PC-9 (cell line): ENCODE data around the gene TBC1D24. TPM values are rescaled to one million over a fixed set of nuclear protein-coding genes. Genes with fewer than 3 reads are reported as not detected.

Experiments used
- BruUV-seq: library from RNA; stranded (reverse); fragments of 400-500 nt; replicated peaks from 2 replicates; lab custom pipeline; 2021; lab: Mats Ljungman, UMichigan
- CTCF ChIA-PET: fragments of 300-600 bp; sonication (Branson Sonifier 250); formaldehyde crosslinking; loops from one replicate; lab custom pipeline; 2022; ENCODE audit warnings: antibody characterized with exemption; lab: Charles Lee
- POLR2A ChIA-PET: fragments of 300-600 bp; sonication (Branson Sonifier 250); formaldehyde crosslinking; loops from one replicate; lab custom pipeline; 2022; ENCODE audit warnings: antibody characterized with exemption; ENCODE audit not compliant: unreplicated experiment; lab: Charles Lee
- DNase-seq, 2 experiments: peaks; one replicate each; pipeline versions ENCODE4 v3.0.0 to v3.0.0-alpha.2; 2015 to 2022; ENCODE audit warnings: mixed read lengths in 1 of 2
- H2AFZ ChIP-seq: fragments of 200-600 bp; sonication (generic); 2 replicates; pipeline ENCODE4 v1.8.1; 2017; ENCODE audit warnings: antibody characterized with exemption
- H3F3A ChIP-seq: fragments of 200-600 bp; sonication (generic); 2 replicates; pipeline ENCODE4 v1.8.1; 2017; ENCODE audit warnings: antibody characterized with exemption, mild to moderate bottlenecking, low read depth; ENCODE audit not compliant: insufficient read depth
- H3K27ac ChIP-seq: fragments of 200-600 bp; sonication (generic); 2 replicates; pipeline ENCODE4 v1.6.1; 2016; ENCODE audit warnings: mixed run types
- H3K27me3 ChIP-seq: fragments of 200-600 bp; sonication (generic); 2 replicates; pipeline ENCODE4 v1.6.1; 2016; ENCODE audit warnings: low read depth, mixed run types; ENCODE audit not compliant: insufficient read depth
- H3K36me3 ChIP-seq: fragments of 200-600 bp; sonication (generic); 2 replicates; pipeline ENCODE4 v1.6.1; 2016; ENCODE audit warnings: low read depth, mixed run types
- H3K4me1 ChIP-seq: fragments of 200-600 bp; sonication (generic); replicated peaks from 2 replicates; pipeline ENCODE4 v1.6.1; 2016; ENCODE audit warnings: mixed run types; ENCODE audit not compliant: insufficient read depth
- H3K4me2 ChIP-seq: fragments of 200-600 bp; sonication (generic); 2 replicates; pipeline ENCODE4 v1.6.1; 2017; ENCODE audit warnings: mixed run types
- H3K4me3 ChIP-seq: fragments of 200-600 bp; sonication (generic); 2 replicates; pipeline ENCODE4 v1.6.1; 2016; ENCODE audit warnings: mixed run types
- H3K79me2 ChIP-seq: fragments of 200-600 bp; sonication (generic); 2 replicates; pipeline ENCODE4 v1.6.1; 2017; ENCODE audit warnings: low read depth, mixed run types
- H3K9me2 ChIP-seq: fragments of 200-600 bp; sonication (generic); 2 replicates; pipeline ENCODE4 v1.8.1; 2017; ENCODE audit warnings: mild to moderate bottlenecking; ENCODE audit not compliant: insufficient read depth
- H3K9me3 ChIP-seq: fragments of 200-600 bp; sonication (generic); 2 replicates; pipeline ENCODE4 v1.8.1; 2016; ENCODE audit warnings: low read depth; ENCODE audit not compliant: insufficient read depth
- H4K20me1 ChIP-seq: fragments of 200-600 bp; sonication (generic); 2 replicates; pipeline ENCODE4 v1.8.1; 2017; ENCODE audit not compliant: insufficient read depth
- EZH2 ChIP-seq: fragments of 200-600 bp; sonication (generic); IDR thresholded peaks from 2 replicates; pipeline ENCODE4 v1.8.0; 2017; ENCODE audit warnings: antibody characterized with exemption, low read depth
- intact Hi-C: fragments of 100-400 bp; cut with micrococcal nuclease; formaldehyde crosslinking; loops from one replicate; pipeline ENCODE4 v1.10.0; 2022; ENCODE audit not compliant: unreplicated experiment
- total RNA-seq: library from RNA; stranded (reverse); gene quantifications from 2 replicates; pipeline ENCODE4 v1.2.3, GENCODE V29; 2021
- TF ChIP-seq, protein P1 (sequence below): fragments of 200-600 bp; sonication (generic); conservative IDR thresholded peaks from 2 replicates; pipeline ENCODE4 v1.6.1; 2017; ENCODE audit warnings: mixed run types, antibody characterized with exemption, mild to moderate bottlenecking, moderate library complexity

The TBC1D24 gene
- total RNA-seq, 1 experiment from 2014 or later = 30.0 TPM

DNA sequence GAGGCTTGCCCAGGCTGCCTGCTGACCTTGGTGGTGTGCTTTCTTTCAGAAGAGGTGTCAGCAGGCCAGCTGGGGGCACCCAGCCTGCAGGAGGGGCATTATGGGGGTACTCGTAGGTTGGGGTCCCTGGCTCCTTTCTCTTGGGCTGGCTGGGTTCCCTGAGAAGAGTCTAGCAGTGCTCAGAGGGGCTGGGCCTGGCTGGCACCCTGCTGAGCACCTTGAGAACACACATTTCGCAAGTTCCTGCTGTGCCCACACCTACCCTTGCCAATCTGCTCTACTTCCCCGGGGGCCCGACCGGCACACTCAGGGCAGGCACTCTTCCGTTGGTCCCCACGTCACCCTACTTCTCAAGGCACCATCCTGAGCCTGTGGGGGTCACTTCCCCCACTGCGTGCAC, 51.2 kb downstream of the TBC1D24 start:
- Histone ChIP-seq H3K4me1 (peaks cover 12% of the 10 kb centered on the region; the same call in 1 of the 2 replicates), H3K4me2 (no peak overlapping the region), H3K36me3 (no peaks in the 10 kb centered on the region), H3F3A (peaks cover 17% of the 10 kb centered on the region; the same call in 1 of the 2 replicates), H3K9me2 (no peaks in the 10 kb centered on the region), H3K27me3 (no peaks in the 10 kb centered on the region), H3K79me2 (peaks cover 15% of the 10 kb centered on the region), H4K20me1 (no peaks in the 10 kb centered on the region), H3K27ac (no peak overlapping the region), H3K4me3 (no peak overlapping the region), H3K9me3 (no peaks in the 10 kb centered on the region), H2AFZ (no peak overlapping the region)
- ChIA-PET POLR2A (no interaction called here), CTCF (no interaction called here)
- no TSS peak for BruUV-seq
- intact Hi-C loops = no loop called here
- no peak for TF ChIP-seq EZH2
- TF ChIP-seq, protein P1, sequence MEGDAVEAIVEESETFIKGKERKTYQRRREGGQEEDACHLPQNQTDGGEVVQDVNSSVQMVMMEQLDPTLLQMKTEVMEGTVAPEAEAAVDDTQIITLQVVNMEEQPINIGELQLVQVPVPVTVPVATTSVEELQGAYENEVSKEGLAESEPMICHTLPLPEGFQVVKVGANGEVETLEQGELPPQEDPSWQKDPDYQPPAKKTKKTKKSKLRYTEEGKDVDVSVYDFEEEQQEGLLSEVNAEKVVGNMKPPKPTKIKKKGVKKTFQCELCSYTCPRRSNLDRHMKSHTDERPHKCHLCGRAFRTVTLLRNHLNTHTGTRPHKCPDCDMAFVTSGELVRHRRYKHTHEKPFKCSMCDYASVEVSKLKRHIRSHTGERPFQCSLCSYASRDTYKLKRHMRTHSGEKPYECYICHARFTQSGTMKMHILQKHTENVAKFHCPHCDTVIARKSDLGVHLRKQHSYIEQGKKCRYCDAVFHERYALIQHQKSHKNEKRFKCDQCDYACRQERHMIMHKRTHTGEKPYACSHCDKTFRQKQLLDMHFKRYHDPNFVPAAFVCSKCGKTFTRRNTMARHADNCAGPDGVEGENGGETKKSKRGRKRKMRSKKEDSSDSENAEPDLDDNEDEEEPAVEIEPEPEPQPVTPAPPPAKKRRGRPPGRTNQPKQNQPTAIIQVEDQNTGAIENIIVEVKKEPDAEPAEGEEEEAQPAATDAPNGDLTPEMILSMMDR = no peak
- no peak for DNase-seq

DNA sequence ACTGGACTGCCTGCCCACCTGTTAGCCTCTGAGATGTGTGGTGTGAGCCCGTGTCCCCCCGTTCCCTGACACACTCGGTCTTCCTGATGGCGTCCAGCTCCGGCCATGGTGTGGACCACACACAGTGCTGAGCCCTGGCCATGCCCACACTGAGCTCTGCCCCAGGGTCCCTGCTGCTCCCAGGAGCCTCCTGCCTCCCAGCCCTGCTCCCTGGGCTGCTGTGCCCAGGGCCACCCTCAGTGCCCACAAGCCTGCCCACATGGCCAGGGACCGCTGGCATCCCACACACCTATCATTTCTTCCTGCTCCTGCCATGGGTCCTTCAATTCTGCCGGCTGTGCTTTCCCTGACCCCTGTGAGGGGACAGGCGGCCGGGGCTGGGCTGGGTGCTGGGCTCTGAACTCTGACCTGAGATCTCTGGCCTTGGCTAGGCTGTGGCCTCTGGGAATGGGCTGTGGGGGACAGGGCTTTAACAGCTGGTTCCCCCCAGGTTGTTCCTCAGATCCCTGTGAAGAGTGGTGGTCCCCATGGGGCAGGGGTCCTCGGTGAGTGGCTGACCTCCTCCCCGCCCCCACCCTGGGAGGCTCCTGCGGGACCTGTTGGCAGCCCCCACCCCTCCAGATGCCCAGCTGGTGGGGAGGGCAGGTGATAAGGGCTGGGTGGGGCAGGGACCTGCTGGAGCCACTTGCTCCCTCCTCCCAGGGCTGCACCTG, 52.3 kb downstream of the TBC1D24 start:
- CTCF ChIA-PET = no interaction called here
- BruUV-seq = no TSS peak
- Histone ChIP-seq H3K4me3 (no peak overlapping the region), H3K4me2 (no peak overlapping the region), H3K36me3 (no peaks in the 10 kb centered on the region), H3K4me1 (0 out of 2 replicates have a peak, but pooled peaks cover 7% of the 10 kb centered on the region), H3K9me3 (no peaks in the 10 kb centered on the region), H3K27ac (no peak overlapping the region), H2AFZ (no peak overlapping the region), H3K27me3 (no peaks in the 10 kb centered on the region), H3K79me2 (peaks cover 5% of the 10 kb centered on the region), H3K9me2 (no peaks in the 10 kb centered on the region), H4K20me1 (no peaks in the 10 kb centered on the region), H3F3A (peaks cover 8% of the 10 kb centered on the region; the same call in 1 of the 2 replicates)
- intact Hi-C loops = no loop called here
- no peak for DNase-seq
- no peak for TF ChIP-seq EZH2
- TF ChIP-seq, protein P1 = no peak
- POLR2A ChIA-PET = no interaction called here

DNA sequence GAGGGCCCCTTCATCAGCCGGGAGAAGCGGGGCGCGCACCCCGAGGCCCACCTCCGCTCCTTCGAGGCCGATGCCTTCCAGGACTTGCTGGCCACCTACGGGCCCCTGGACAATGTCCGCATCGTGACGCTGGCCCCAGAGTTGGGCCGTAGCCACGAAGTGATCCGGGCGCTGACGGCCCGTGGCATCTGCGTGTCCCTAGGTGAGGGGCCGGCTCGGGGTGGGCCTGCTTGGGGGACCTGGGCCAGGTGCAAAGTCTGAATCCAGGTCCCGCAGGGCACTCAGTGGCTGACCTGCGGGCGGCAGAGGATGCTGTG, 52.8 kb downstream of the TBC1D24 start:
- ChIA-PET CTCF (no interaction called here), POLR2A (no interaction called here)
- intact Hi-C loops = no loop called here
- Histone ChIP-seq H2AFZ (no peak overlapping the region), H3K4me1 (peaks cover 8% of the 10 kb centered on the region; the same call in 1 of the 2 replicates), H3K27ac (no peak overlapping the region), H3K9me3 (no peaks in the 10 kb centered on the region), H4K20me1 (no peaks in the 10 kb centered on the region), H3K27me3 (no peaks in the 10 kb centered on the region), H3K4me2 (no peak overlapping the region), H3K4me3 (no peak overlapping the region), H3K9me2 (no peaks in the 10 kb centered on the region), H3K36me3 (no peaks in the 10 kb centered on the region), H3K79me2 (peaks cover 3% of the 10 kb centered on the region; the same call in 1 of the 2 replicates), H3F3A (peaks cover 8% of the 10 kb centered on the region; the same call in 1 of the 2 replicates)
- TF ChIP-seq, protein P1 = no peak
- TF ChIP-seq EZH2 = no peak
- no peak for DNase-seq
- BruUV-seq = no TSS peak
